ENCODE measurements around the gene MPC2. TPM values are rescaled to one million over a fixed set of nuclear protein-coding genes. Genes with fewer than 3 reads are reported as not detected.

MPC2 gene
- total and polyA plus RNA-seq, 4 donors: 37.3 to 94.8 (median 52.3) TPM

- ATAC-seq (ENCODE audit: low FRiP score) (no peak), DNase-seq (no peak)
- no peak overlapping the region for H3K4me3 ChIP-seq (ENCODE audit: low read length in 2 of 2)
- H3K4me1 ChIP-seq (ENCODE audit: control insufficient read depth in 1 of 2, insufficient read depth in 2 of 2, low read length in 2 of 2): no peaks in the 10 kb centered on the region
- H3K27ac ChIP-seq (ENCODE audit: low read depth in 1 of 2, low read length in 2 of 2): no peak overlapping the region
- WGBS, 2 donors: 47 to 51% methylated on average over 4 of the region's 4 CpGs
- H3K9me3 ChIP-seq (ENCODE audit: control insufficient read depth, low read length): no peaks in the 10 kb centered on the region
- no peaks in the 10 kb centered on the region for H3K27me3 ChIP-seq (ENCODE audit: control insufficient read depth in 1 of 2, insufficient read depth in 2 of 2, low read length in 1 of 2)
- intact Hi-C loops (cut with DNase I): no loop called here
- no peaks in the 10 kb centered on the region for H3K36me3 ChIP-seq (ENCODE audit: control insufficient read depth in 1 of 2, insufficient read depth in 2 of 2, low read length in 1 of 2)
Measured at GRCh38 chr1:167966050-167966449, 29.2 kb upstream of the MPC2 start.

DNA sequence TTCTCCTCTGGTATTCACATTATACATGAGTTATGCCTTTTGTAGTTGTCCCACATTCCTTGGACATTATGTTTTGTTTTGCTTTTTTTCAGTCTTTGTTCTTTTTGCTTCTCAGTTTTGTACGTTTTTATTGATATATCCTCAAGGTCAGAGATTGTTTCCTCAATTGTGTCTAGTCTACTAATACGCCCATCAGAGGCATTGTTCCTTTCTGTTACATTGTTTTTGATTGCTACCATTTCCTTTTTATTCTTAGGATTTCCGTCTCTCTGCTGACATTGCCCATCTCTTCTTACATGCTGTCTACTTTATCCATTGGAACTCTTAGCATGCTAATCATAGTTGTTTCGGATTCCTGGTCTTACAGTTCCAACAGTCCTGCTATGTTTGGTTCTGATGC lies 27.8 kb upstream of the MPC2 start:
- Histone ChIP-seq H3K4me3 (ENCODE audit: low read length in 2 of 2) (no peak overlapping the region), H3K9me3 (ENCODE audit: control insufficient read depth, low read length) (no peaks in the 10 kb centered on the region), H3K4me1 (ENCODE audit: control insufficient read depth in 1 of 2, insufficient read depth in 2 of 2, low read length in 2 of 2) (no peaks in the 10 kb centered on the region), H3K36me3 (ENCODE audit: control insufficient read depth in 1 of 2, insufficient read depth in 2 of 2, low read length in 1 of 2) (no peaks in the 10 kb centered on the region), H3K27ac (ENCODE audit: low read depth in 1 of 2, low read length in 2 of 2) (no peak overlapping the region), H3K27me3 (ENCODE audit: control insufficient read depth in 1 of 2, insufficient read depth in 2 of 2, low read length in 1 of 2) (no peaks in the 10 kb centered on the region)
- intact Hi-C loops (cut with DNase I): no loop called here
- ATAC-seq (ENCODE audit: low FRiP score): no peak
- WGBS, 2 donors: 85 to 86% methylated on average over 4 of the region's 4 CpGs
- no peak for DNase-seq

GRCh38 chr1:167957710-167958109 lies 20.8 kb upstream of the MPC2 start:
- H3K4me1 ChIP-seq (ENCODE audit: control insufficient read depth in 1 of 2, insufficient read depth in 2 of 2, low read length in 2 of 2): no peaks in the 10 kb centered on the region
- H3K27me3 ChIP-seq (ENCODE audit: control insufficient read depth in 1 of 2, insufficient read depth in 2 of 2, low read length in 1 of 2): no peaks in the 10 kb centered on the region
- intact Hi-C loops (cut with DNase I): no loop called here
- ATAC-seq (ENCODE audit: low FRiP score) (no peak), DNase-seq (no peak)
- peaks cover 0 to 5% of the 10 kb centered on the region in 2 donors for H3K36me3 ChIP-seq (ENCODE audit: control insufficient read depth in 1 of 2, insufficient read depth in 2 of 2, low read length in 1 of 2)
- H3K4me3 ChIP-seq (ENCODE audit: low read length in 2 of 2): no peak overlapping the region
- H3K27ac ChIP-seq (ENCODE audit: low read depth in 1 of 2, low read length in 2 of 2): no peak overlapping the region
- H3K9me3 ChIP-seq (ENCODE audit: control insufficient read depth, low read length): no peaks in the 10 kb centered on the region

DNA sequence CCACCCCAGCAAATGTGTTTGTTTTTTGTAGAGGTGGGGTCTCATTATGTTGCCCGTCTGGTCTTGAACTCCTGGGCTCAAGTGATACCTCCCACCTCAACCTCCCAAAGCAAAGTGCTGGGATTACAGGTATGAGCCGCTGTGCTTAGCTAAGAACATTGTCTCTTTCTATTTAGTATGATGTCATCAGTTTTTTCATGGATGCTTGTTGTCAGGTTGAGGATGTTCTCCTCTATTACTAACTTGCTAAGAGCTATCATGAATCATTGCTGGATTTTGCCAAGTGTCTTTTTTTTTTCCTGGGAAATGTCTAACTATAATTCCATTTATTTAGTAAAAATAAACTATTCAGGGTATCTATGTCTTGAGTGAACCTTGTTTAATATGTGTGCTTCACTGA lies 19.0 kb upstream of the MPC2 start:
- DNase-seq (no peak), ATAC-seq (ENCODE audit: low FRiP score) (no peak)
- 97 to 98% methylated on average over 2 of the region's 2 CpGs for WGBS, 2 donors
- Histone ChIP-seq H3K27me3 (ENCODE audit: control insufficient read depth in 1 of 2, insufficient read depth in 2 of 2, low read length in 1 of 2) (no peaks in the 10 kb centered on the region), H3K9me3 (ENCODE audit: control insufficient read depth, low read length) (no peaks in the 10 kb centered on the region), H3K4me1 (ENCODE audit: control insufficient read depth in 1 of 2, insufficient read depth in 2 of 2, low read length in 2 of 2) (no peaks in the 10 kb centered on the region), H3K4me3 (ENCODE audit: low read length in 2 of 2) (no peak overlapping the region), H3K36me3 (ENCODE audit: control insufficient read depth in 1 of 2, insufficient read depth in 2 of 2, low read length in 1 of 2) (peaks cover 2 to 5% of the 10 kb centered on the region in 2 donors), H3K27ac (ENCODE audit: low read depth in 1 of 2, low read length in 2 of 2) (no peak overlapping the region)
- intact Hi-C loops (cut with DNase I): no loop called here

DNA sequence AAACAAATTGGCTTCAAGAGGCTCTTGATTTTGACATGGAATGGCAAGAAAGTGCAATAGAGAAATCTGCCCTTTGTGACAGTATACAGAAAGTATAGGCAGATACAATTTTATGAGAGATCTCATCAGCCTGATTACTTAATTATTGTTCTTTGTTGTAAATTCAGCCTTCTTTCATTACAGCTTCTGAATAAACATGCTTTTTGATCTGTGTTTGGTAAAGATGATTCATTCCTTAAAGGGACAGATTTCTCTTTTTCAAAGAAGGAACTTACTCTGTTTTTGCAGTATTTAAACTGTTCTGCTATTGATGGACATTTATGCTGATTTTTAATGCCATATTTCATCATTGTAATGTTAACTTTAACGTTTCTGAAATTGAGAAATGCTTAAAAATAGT lies 13.7 kb upstream of the MPC2 start:
- WGBS, 2 donors: 7 to 27% methylated on average over 1 of the region's 1 CpG
- Histone ChIP-seq H3K4me3 (ENCODE audit: low read length in 2 of 2) (no peak overlapping the region), H3K36me3 (ENCODE audit: control insufficient read depth in 1 of 2, insufficient read depth in 2 of 2, low read length in 1 of 2) (peaks cover 2 to 5% of the 10 kb centered on the region in 2 donors), H3K27me3 (ENCODE audit: control insufficient read depth in 1 of 2, insufficient read depth in 2 of 2, low read length in 1 of 2) (no peaks in the 10 kb centered on the region), H3K27ac (ENCODE audit: low read depth in 1 of 2, low read length in 2 of 2) (no peak overlapping the region), H3K4me1 (ENCODE audit: control insufficient read depth in 1 of 2, insufficient read depth in 2 of 2, low read length in 2 of 2) (peaks cover 0 to 2% of the 10 kb centered on the region in 2 donors), H3K9me3 (ENCODE audit: control insufficient read depth, low read length) (no peaks in the 10 kb centered on the region)
- intact Hi-C loops (cut with DNase I): no loop called here
- DNase-seq: no peak
- no peak for ATAC-seq (ENCODE audit: low FRiP score)

DNA sequence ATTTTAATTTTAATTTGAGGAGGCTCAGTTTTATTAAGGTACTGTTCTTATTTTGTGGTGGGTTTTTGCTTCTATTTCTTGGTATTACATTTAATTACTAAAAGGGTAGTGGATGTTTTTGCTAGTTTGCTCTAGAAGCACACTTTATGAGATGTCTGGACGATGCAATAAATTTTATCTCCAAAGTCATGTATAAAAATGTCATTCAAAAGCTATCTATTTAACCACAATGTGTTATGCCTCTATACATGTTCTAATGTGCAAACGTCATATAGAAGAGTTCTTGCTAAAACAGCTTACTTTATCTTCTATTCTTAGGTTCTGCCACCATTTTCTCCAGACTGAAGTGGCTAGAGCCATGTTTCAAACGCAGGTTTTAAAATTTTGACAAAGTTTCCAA lies 12.9 kb upstream of the MPC2 start:
- Histone ChIP-seq H3K4me1 (ENCODE audit: control insufficient read depth in 1 of 2, insufficient read depth in 2 of 2, low read length in 2 of 2) (peaks cover 0 to 2% of the 10 kb centered on the region in 2 donors), H3K36me3 (ENCODE audit: control insufficient read depth in 1 of 2, insufficient read depth in 2 of 2, low read length in 1 of 2) (peaks cover 2 to 5% of the 10 kb centered on the region in 2 donors), H3K27me3 (ENCODE audit: control insufficient read depth in 1 of 2, insufficient read depth in 2 of 2, low read length in 1 of 2) (no peaks in the 10 kb centered on the region), H3K4me3 (ENCODE audit: low read length in 2 of 2) (no peak overlapping the region), H3K27ac (ENCODE audit: low read depth in 1 of 2, low read length in 2 of 2) (no peak overlapping the region), H3K9me3 (ENCODE audit: control insufficient read depth, low read length) (no peaks in the 10 kb centered on the region)
- ATAC-seq (ENCODE audit: low FRiP score): no peak
- 88 to 90% methylated on average over 3 of the region's 3 CpGs for WGBS, 2 donors
- intact Hi-C loops (cut with DNase I): no loop called here
- DNase-seq: no peak

DNA sequence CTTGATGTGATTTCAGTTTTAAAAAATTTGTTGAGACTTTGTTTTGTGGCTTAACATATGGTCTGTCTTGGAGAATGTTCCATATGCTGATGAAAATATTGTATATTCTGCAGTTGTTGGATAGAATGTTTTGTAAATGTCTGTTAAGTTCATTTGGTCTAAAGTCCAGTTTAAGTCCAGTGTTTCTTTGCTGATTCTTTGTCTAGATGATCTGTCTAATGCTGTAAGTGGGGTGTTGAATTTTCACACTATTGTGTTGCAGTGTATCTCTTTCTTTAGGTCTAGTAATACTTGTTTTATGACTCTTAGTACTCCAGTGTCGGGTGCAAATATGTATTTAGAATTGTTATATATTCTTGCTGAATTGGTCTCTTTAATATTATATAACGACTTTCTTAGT lies 10.9 kb upstream of the MPC2 start:
- DNase-seq: no peak
- Histone ChIP-seq H3K27ac (ENCODE audit: low read depth in 1 of 2, low read length in 2 of 2) (no peak overlapping the region), H3K9me3 (ENCODE audit: control insufficient read depth, low read length) (no peaks in the 10 kb centered on the region), H3K36me3 (ENCODE audit: control insufficient read depth in 1 of 2, insufficient read depth in 2 of 2, low read length in 1 of 2) (peaks cover 0 to 2% of the 10 kb centered on the region in 2 donors), H3K27me3 (ENCODE audit: control insufficient read depth in 1 of 2, insufficient read depth in 2 of 2, low read length in 1 of 2) (no peaks in the 10 kb centered on the region), H3K4me1 (ENCODE audit: control insufficient read depth in 1 of 2, insufficient read depth in 2 of 2, low read length in 2 of 2) (peaks cover 2% of the 10 kb centered on the region in 2 donors), H3K4me3 (ENCODE audit: low read length in 2 of 2) (no peak overlapping the region)
- no peak for ATAC-seq (ENCODE audit: low FRiP score)
- intact Hi-C loops (cut with DNase I): no loop called here
- WGBS, 2 donors: 80 to 93% methylated on average over 2 of the region's 2 CpGs

DNA sequence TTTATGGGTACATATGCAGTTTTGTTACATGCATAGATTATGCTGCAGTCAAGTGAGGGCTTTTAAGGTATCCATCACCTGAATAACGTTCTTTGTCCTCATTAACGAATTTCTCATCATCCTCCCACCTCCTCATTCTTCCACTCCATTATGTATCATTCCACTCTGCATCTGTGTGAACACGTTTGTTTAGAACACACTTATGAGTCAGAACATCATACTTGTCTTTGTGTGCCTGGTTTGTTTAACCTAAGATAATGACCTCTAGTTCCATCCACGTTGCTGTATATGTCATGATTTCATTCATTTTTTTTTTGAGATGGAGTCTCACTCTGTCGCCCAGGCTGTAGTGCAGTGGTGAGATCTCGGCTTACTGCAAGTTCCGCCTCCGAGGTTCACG lies 6.7 kb upstream of the MPC2 start:
- H3K36me3 ChIP-seq (ENCODE audit: control insufficient read depth in 1 of 2, insufficient read depth in 2 of 2, low read length in 1 of 2): no peaks in the 10 kb centered on the region
- no peak for ATAC-seq (ENCODE audit: low FRiP score)
- DNase-seq: no peak
- no peak overlapping the region for H3K4me3 ChIP-seq (ENCODE audit: low read length in 2 of 2)
- peaks cover 2% of the 10 kb centered on the region in 2 donors for H3K4me1 ChIP-seq (ENCODE audit: control insufficient read depth in 1 of 2, insufficient read depth in 2 of 2, low read length in 2 of 2)
- WGBS, 2 donors: 88 to 94% methylated on average over 9 of the region's 9 CpGs
- H3K27me3 ChIP-seq (ENCODE audit: control insufficient read depth in 1 of 2, insufficient read depth in 2 of 2, low read length in 1 of 2): no peaks in the 10 kb centered on the region
- H3K27ac ChIP-seq (ENCODE audit: low read depth in 1 of 2, low read length in 2 of 2): no peak overlapping the region
- intact Hi-C loops (cut with DNase I): no loop called here
- H3K9me3 ChIP-seq (ENCODE audit: control insufficient read depth, low read length): no peaks in the 10 kb centered on the region

DNA sequence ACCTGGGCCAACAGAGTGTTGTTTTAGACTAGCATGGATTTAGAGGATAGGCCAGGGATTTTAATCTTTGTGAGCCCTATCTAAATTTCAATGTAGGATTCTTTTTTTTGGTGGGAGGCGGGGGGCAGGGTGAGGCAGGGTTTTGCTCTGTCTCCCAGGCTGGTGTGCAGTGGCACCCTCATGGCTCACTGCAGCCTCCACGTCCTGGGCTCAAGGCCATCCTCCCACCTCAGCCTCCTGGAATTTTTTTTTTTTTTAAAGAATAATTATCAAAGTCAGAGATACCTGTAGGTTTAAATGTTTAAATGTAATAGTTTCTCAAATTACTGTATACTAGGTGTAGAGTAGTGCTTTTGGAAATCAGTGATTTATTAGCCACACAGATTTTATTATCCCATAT lies 3.4 kb upstream of the MPC2 start:
- Histone ChIP-seq H3K4me1 (ENCODE audit: control insufficient read depth in 1 of 2, insufficient read depth in 2 of 2, low read length in 2 of 2) (peaks cover 0 to 2% of the 10 kb centered on the region in 2 donors), H3K9me3 (ENCODE audit: control insufficient read depth, low read length) (no peaks in the 10 kb centered on the region), H3K27ac (ENCODE audit: low read depth in 1 of 2, low read length in 2 of 2) (no peak overlapping the region), H3K27me3 (ENCODE audit: control insufficient read depth in 1 of 2, insufficient read depth in 2 of 2, low read length in 1 of 2) (no peaks in the 10 kb centered on the region), H3K4me3 (ENCODE audit: low read length in 2 of 2) (no peak overlapping the region), H3K36me3 (ENCODE audit: control insufficient read depth in 1 of 2, insufficient read depth in 2 of 2, low read length in 1 of 2) (no peaks in the 10 kb centered on the region)
- WGBS, 2 donors: 78 to 86% methylated on average over 2 of the region's 2 CpGs
- intact Hi-C loops (cut with DNase I): no loop called here
- DNase-seq: no peak
- ATAC-seq (ENCODE audit: low FRiP score): no peak
